GM12873 (cell line): ENCODE results near the gene PUSL1.

ENCODE experiments used
- CTCF ChIP-seq: IDR thresholded peaks from 2 replicates; pipeline ENCODE4 v1.5.1; 2012; ENCODE audit warnings: low read depth, mild to moderate bottlenecking, moderate library complexity, low read length, control low read depth; ENCODE audit not compliant: insufficient read depth; ENCODE audit errors: missing control alignments

PUSL1 gene

GRCh38 chr1:1357871-1358432 is 49.6 kb downstream of the PUSL1 start:
- no peak for TF ChIP-seq CTCF

- TF ChIP-seq CTCF: no peak
These were observed 50.3 kb downstream of the PUSL1 start, which contains the start of gene MXRA8 for GRCh38 chr1:1358433-1359271. Gene MXRA8 (minus strand): TSS chr1:1358555. CDS start chr1:1358504, 51 bp downstream.

- no peak for TF ChIP-seq CTCF
These were observed 50.9 kb downstream of the PUSL1 start for GRCh38 chr1:1359308-1359663.

DNA sequence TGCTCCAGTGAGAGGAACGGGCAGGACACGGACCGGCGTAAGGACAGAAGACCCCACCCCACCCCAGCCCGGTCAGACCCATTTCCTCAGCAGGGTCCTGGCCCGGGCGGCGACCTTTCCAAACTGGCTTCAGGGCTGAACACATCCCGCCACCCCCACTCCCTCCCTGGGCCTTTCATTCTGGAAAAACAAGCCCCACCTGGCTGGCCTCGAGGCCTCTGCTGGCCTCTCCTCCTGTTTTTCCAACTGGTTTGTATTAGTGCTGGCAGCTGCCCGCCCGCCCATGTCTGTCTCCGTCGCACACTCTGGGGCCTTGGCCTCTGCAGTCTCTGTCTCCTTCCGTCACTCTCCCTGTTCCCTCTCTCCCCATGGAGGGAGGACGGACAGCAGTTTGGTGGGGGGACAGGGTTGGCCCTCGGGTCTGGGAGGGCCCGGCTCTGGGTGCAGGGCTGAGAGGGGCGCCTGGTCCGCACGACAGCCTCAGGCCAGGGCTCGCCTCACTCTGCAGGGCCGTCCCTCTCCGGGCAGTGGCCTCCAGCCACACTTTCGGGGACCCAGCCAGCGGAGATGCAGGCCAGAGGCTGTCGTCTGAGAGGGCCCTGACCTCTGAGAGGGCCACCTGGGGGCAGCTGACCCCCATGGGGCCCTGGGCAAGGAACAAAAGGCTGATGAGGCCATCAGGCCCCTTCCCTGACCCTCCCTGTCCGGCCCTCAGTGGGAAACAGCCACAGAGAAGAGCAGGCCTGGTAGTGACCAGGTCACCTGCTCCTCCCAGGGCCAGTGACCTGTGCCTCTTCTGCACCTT is 51.5 kb downstream of the PUSL1 start:
- TF ChIP-seq CTCF: no peak

DNA sequence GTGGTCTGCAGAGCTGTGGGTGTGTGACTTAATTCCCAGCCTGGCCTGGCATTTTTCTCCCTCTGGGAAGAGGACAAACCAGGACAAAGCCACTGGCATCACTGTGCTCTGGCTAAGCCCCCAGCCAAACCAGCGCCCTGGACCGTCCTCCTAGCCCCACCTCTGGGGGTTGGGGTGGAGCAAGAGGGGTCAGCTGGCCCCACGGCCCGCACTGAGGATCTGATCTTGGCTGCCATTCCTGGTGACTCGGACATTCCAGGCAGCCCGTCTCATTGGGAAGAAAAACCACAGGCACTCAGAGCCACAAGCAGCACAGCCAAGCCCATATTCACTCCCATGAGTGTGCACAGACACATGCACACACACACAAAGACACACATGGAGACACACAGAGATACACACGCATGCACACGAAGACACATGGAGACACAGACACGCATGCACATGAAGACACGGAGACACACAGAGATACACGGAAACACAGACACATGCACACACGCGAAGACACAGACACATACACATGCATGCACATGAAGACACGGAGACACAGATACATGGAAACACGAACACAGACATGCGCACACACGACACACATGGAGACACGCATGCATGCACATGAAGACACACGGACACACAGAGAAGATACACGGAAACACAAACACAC is 52.2 kb downstream of the PUSL1 start:
- TF ChIP-seq CTCF: no peak
